Osteocyte (in vitro differentiated cells): ENCODE measurements around the gene DMXL2. TPM values are rescaled to one million over a fixed set of nuclear protein-coding genes. Genes with fewer than 3 reads are reported as not detected.
"Not testable (repeated sequence)": the region's sequence is repeated elsewhere in the genome, so short reads cannot be mapped to it uniquely, and the experiment has no call there.

Source experiments
- DNase-seq: peaks from one replicate; pipeline ENCODE4 v3.0.0; 2021; ENCODE audit warnings: mixed read lengths; ENCODE audit not compliant: unreplicated experiment; ENCODE audit errors: extremely low spot score
- H3K27ac Mint-ChIP-seq: one replicate; pipeline ENCODE4 v1.8.0; 2021; ENCODE audit warnings: mild to moderate bottlenecking, mixed read lengths; ENCODE audit not compliant: unreplicated experiment
- H3K27me3 Mint-ChIP-seq: one replicate; pipeline ENCODE4 v1.8.0; 2021; ENCODE audit warnings: mixed read lengths; ENCODE audit not compliant: unreplicated experiment
- H3K36me3 Mint-ChIP-seq: one replicate; pipeline ENCODE4 v1.8.0; 2021; ENCODE audit warnings: mixed read lengths; ENCODE audit not compliant: unreplicated experiment
- H3K4me1 Mint-ChIP-seq: one replicate; pipeline ENCODE4 v1.8.0; 2021; ENCODE audit warnings: mixed read lengths; ENCODE audit not compliant: unreplicated experiment
- H3K4me3 Mint-ChIP-seq: one replicate; pipeline ENCODE4 v1.8.0; 2021; ENCODE audit warnings: mild to moderate bottlenecking, moderate library complexity, mixed read lengths; ENCODE audit not compliant: unreplicated experiment
- H3K9me3 Mint-ChIP-seq: one replicate; pipeline ENCODE4 v1.8.0; 2021; ENCODE audit warnings: mixed read lengths; ENCODE audit not compliant: unreplicated experiment
- total RNA-seq: library from RNA; stranded (reverse); gene quantifications from 2 replicates; pipeline ENCODE4 v1.2.1, GENCODE V29; 2021
- TF ChIP-seq, protein P1 (sequence below): fragments of 200-600 bp; sonication (generic); IDR thresholded peaks from 2 replicates; pipeline ENCODE4 v1.5.0; 2021; ENCODE audit warnings: antibody characterized with exemption, mild to moderate bottlenecking, moderate library complexity

The DMXL2 gene
- total RNA-seq, 1 donor from 2014 or later: 27.4 TPM

- Mint-ChIP-seq H3K4me1 (no peaks in the 10 kb centered on the region), H3K27me3 (peaks cover 5% of the 10 kb centered on the region), H3K27ac (no peak overlapping the region), H3K36me3 (peaks cover 16% of the 10 kb centered on the region), H3K9me3 (peaks cover 11% of the 10 kb centered on the region), H3K4me3 (no peak overlapping the region)
- DNase-seq: no peak
- TF ChIP-seq, protein P1, sequence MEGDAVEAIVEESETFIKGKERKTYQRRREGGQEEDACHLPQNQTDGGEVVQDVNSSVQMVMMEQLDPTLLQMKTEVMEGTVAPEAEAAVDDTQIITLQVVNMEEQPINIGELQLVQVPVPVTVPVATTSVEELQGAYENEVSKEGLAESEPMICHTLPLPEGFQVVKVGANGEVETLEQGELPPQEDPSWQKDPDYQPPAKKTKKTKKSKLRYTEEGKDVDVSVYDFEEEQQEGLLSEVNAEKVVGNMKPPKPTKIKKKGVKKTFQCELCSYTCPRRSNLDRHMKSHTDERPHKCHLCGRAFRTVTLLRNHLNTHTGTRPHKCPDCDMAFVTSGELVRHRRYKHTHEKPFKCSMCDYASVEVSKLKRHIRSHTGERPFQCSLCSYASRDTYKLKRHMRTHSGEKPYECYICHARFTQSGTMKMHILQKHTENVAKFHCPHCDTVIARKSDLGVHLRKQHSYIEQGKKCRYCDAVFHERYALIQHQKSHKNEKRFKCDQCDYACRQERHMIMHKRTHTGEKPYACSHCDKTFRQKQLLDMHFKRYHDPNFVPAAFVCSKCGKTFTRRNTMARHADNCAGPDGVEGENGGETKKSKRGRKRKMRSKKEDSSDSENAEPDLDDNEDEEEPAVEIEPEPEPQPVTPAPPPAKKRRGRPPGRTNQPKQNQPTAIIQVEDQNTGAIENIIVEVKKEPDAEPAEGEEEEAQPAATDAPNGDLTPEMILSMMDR: no peak
These were observed 178.5 kb downstream of the DMXL2 start for GRCh38 chr15:51444112-51444511.

GRCh38 chr15:51443282-51443914 lies 179.2 kb downstream of the DMXL2 start:
- Mint-ChIP-seq H3K36me3 (peaks cover 16% of the 10 kb centered on the region), H3K4me1 (no peaks in the 10 kb centered on the region), H3K27me3 (peaks cover 9% of the 10 kb centered on the region), H3K9me3 (peaks cover 15% of the 10 kb centered on the region), H3K4me3 (no peak overlapping the region), H3K27ac (no peak overlapping the region)
- TF ChIP-seq, protein P1: no peak
- no peak for DNase-seq

GRCh38 chr15:51438526-51438925 lies 184.0 kb downstream of the DMXL2 start:
- no peak for DNase-seq
- TF ChIP-seq, protein P1: no peak
- Mint-ChIP-seq H3K27me3 (peaks cover 31% of the 10 kb centered on the region), H3K27ac (no peak overlapping the region), H3K4me3 (no peak overlapping the region), H3K4me1 (no peaks in the 10 kb centered on the region), H3K9me3 (peaks cover 11% of the 10 kb centered on the region), H3K36me3 (no peaks in the 10 kb centered on the region)

DNA sequence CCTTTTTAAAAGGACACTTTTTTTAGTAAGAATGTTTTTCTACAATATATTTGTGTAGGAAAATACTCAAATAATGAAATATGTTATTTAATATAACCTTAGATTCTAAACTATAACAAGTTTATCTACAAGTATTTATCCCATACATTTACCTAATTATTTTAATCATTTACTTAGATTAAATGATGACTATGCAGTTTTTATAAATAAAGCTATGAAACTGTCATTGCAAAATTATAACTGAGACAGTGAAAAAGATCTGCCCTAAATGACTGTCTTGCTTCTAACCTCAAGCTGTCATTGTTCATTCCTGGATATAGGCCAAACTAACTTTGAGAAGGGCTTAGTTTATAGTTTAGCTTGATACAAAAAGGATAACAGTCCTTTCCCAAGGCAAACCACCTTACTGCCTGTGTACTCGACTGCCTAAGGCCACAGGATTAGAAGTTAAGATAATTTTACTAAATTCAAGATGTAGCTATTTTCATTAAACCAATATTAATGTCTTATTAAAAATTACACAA lies 197.0 kb downstream of the DMXL2 start:
- H3K9me3 Mint-ChIP-seq: no peaks in the 10 kb centered on the region
- no peak overlapping the region for H3K27ac Mint-ChIP-seq
- no peak overlapping the region for H3K4me3 Mint-ChIP-seq
- DNase-seq: no peak
- H3K36me3 Mint-ChIP-seq: no peaks in the 10 kb centered on the region
- TF ChIP-seq, protein P1: no peak
- H3K4me1 Mint-ChIP-seq: peaks cover 4% of the 10 kb centered on the region
- H3K27me3 Mint-ChIP-seq: no peaks in the 10 kb centered on the region

DNA sequence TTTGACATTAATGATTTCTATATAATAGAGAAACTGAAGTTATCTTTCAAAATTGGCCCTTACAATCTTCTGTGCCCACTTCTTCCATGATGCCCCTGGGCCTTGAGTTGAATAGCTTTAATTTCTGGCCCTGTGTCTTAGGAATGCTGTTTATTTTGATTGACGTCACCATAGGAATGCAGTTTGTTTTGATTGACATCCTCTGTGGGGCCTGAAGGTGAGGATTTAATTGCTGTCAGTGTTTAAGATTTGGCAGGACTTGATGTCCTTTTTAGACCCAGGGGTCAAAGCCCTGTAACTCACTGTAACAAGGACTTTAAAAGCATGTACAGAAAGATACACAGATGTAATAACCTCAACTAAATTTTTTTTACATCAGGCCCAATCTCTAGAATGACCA lies 197.8 kb downstream of the DMXL2 start:
- DNase-seq: no peak
- TF ChIP-seq, protein P1: no peak
- no peaks in the 10 kb centered on the region for H3K9me3 Mint-ChIP-seq
- peaks cover 4% of the 10 kb centered on the region for H3K4me1 Mint-ChIP-seq
- no peak overlapping the region for H3K27ac Mint-ChIP-seq
- H3K36me3 Mint-ChIP-seq: no peaks in the 10 kb centered on the region
- no peaks in the 10 kb centered on the region for H3K27me3 Mint-ChIP-seq
- H3K4me3 Mint-ChIP-seq: no peak overlapping the region

GRCh38 chr15:51423040-51423439 lies 199.5 kb downstream of the DMXL2 start:
- not testable (repeated sequence) for H3K9me3 Mint-ChIP-seq, H3K27me3 Mint-ChIP-seq, H3K27ac Mint-ChIP-seq, H3K4me3 Mint-ChIP-seq, DNase-seq, H3K36me3 Mint-ChIP-seq, H3K4me1 Mint-ChIP-seq
